Endothelial cell (in vitro differentiated cells): ENCODE measurements around the gene SCAMP2. TPM values are rescaled to one million over a fixed set of nuclear protein-coding genes. Genes with fewer than 3 reads are reported as not detected.

ENCODE experiments used
- DNase-seq: peaks from one replicate; pipeline ENCODE4 v3.0.0; 2021; ENCODE audit warnings: low spot score
- H3K27ac Mint-ChIP-seq: one replicate; pipeline ENCODE4 v1.8.0; 2021; ENCODE audit warnings: mixed read lengths, inconsistent platforms; ENCODE audit not compliant: unreplicated experiment
- H3K27me3 Mint-ChIP-seq: one replicate; pipeline ENCODE4 v1.8.0; 2021; ENCODE audit warnings: mild to moderate bottlenecking, moderate library complexity, mixed read lengths, inconsistent platforms; ENCODE audit not compliant: unreplicated experiment
- H3K36me3 Mint-ChIP-seq: one replicate; pipeline ENCODE4 v1.8.0; 2021; ENCODE audit warnings: mild to moderate bottlenecking, low read depth, mixed read lengths, inconsistent platforms; ENCODE audit not compliant: unreplicated experiment
- H3K4me1 Mint-ChIP-seq: one replicate; pipeline ENCODE4 v1.8.0; 2021; ENCODE audit warnings: mild to moderate bottlenecking, mixed read lengths, inconsistent platforms; ENCODE audit not compliant: unreplicated experiment
- H3K4me3 Mint-ChIP-seq: one replicate; pipeline ENCODE4 v1.8.0; 2021; ENCODE audit warnings: mild to moderate bottlenecking, mixed read lengths, inconsistent platforms; ENCODE audit not compliant: unreplicated experiment
- H3K9me3 Mint-ChIP-seq: one replicate; pipeline ENCODE4 v1.8.0; 2021; ENCODE audit warnings: mixed read lengths, inconsistent platforms; ENCODE audit not compliant: unreplicated experiment
- total RNA-seq: library from RNA; stranded (reverse); fragmentation: NEBNext Ultra II Directional; extraction: Animal tissue kit (Norgen Biotek cat#: 25700); gene quantifications from one replicate; pipeline ENCODE4 v1.2.1, GENCODE V29; 2021; ENCODE audit not compliant: unreplicated experiment
- TF ChIP-seq, protein P1 (sequence below): fragments of 200-600 bp; sonication (generic); IDR thresholded peaks from one replicate; pipeline ENCODE4 v1.5.0; 2021; ENCODE audit warnings: antibody characterized with exemption; ENCODE audit not compliant: unreplicated experiment

The SCAMP2 gene
- total RNA-seq, 1 donor from 2014 or later = 56.1 TPM

DNA sequence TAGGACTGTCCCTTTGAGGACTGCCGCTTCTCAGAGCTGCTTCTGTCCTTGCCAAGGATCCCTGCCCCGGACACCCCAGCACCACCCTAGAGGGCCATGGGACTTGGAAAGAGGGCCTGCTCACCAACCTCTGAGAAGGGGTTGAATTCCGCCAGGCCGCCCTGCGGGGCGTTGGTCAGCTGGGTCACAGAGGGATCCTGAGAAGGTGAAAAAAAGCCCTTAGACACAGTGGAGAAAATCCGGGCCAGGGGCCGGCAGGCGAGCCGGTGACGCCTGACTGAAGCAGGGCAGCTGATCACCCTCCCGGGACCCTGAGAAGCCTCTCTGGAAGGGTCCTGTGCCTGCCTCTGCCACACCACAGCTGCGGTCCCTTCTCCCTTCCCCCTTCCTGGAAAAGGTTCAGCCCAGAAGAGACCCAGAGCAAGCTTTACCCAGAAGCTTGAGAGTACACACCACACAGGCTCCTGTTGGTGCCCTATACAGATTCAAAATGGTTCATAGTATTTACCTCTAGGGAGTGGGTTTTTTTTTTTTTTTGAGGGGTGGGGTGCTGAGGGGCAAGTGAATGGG is 18.6 kb downstream of the SCAMP2 start:
- Mint-ChIP-seq H3K4me3 (no peak overlapping the region), H3K4me1 (peaks cover 3% of the 10 kb centered on the region), H3K27me3 (peaks cover 3% of the 10 kb centered on the region), H3K27ac (no peak overlapping the region), H3K9me3 (no peaks in the 10 kb centered on the region), H3K36me3 (peaks cover 18% of the 10 kb centered on the region)
- TF ChIP-seq, protein P1, sequence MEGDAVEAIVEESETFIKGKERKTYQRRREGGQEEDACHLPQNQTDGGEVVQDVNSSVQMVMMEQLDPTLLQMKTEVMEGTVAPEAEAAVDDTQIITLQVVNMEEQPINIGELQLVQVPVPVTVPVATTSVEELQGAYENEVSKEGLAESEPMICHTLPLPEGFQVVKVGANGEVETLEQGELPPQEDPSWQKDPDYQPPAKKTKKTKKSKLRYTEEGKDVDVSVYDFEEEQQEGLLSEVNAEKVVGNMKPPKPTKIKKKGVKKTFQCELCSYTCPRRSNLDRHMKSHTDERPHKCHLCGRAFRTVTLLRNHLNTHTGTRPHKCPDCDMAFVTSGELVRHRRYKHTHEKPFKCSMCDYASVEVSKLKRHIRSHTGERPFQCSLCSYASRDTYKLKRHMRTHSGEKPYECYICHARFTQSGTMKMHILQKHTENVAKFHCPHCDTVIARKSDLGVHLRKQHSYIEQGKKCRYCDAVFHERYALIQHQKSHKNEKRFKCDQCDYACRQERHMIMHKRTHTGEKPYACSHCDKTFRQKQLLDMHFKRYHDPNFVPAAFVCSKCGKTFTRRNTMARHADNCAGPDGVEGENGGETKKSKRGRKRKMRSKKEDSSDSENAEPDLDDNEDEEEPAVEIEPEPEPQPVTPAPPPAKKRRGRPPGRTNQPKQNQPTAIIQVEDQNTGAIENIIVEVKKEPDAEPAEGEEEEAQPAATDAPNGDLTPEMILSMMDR = no peak
- no peak for DNase-seq

- no peaks in the 10 kb centered on the region for H3K4me1 Mint-ChIP-seq
- no peak overlapping the region for H3K27ac Mint-ChIP-seq
- TF ChIP-seq, protein P1 = no peak
- no peaks in the 10 kb centered on the region for H3K9me3 Mint-ChIP-seq
- DNase-seq = no peak
- peaks cover 36% of the 10 kb centered on the region for H3K36me3 Mint-ChIP-seq
- no peak overlapping the region for H3K4me3 Mint-ChIP-seq
- no peaks in the 10 kb centered on the region for H3K27me3 Mint-ChIP-seq
Measured at GRCh38 chr15:74851960-74852359, 21.2 kb downstream of the SCAMP2 start.

- TF ChIP-seq, protein P1 = no peak
- no peaks in the 10 kb centered on the region for H3K4me1 Mint-ChIP-seq
- no peak overlapping the region for H3K4me3 Mint-ChIP-seq
- peaks cover 36% of the 10 kb centered on the region for H3K36me3 Mint-ChIP-seq
- H3K27ac Mint-ChIP-seq = no peak overlapping the region
- no peak for DNase-seq
- no peaks in the 10 kb centered on the region for H3K9me3 Mint-ChIP-seq
- H3K27me3 Mint-ChIP-seq = no peaks in the 10 kb centered on the region
Measured at GRCh38 chr15:74850393-74850792, 22.8 kb downstream of the SCAMP2 start.

GRCh38 chr15:74847432-74847831 is 25.7 kb downstream of the SCAMP2 start:
- Mint-ChIP-seq H3K36me3 (peaks cover 40% of the 10 kb centered on the region), H3K4me3 (no peak overlapping the region), H3K27ac (no peak overlapping the region), H3K4me1 (peaks cover 2% of the 10 kb centered on the region), H3K9me3 (no peaks in the 10 kb centered on the region), H3K27me3 (peaks cover 2% of the 10 kb centered on the region)
- DNase-seq = no peak
- TF ChIP-seq, protein P1 = no peak

GRCh38 chr15:74845581-74845980 is 27.6 kb downstream of the SCAMP2 start:
- TF ChIP-seq, protein P1 = no peak
- H3K4me3 Mint-ChIP-seq = no peak overlapping the region
- peaks cover 31% of the 10 kb centered on the region for H3K36me3 Mint-ChIP-seq
- H3K9me3 Mint-ChIP-seq = no peaks in the 10 kb centered on the region
- DNase-seq = no peak
- peaks cover 2% of the 10 kb centered on the region for H3K27me3 Mint-ChIP-seq
- H3K27ac Mint-ChIP-seq = no peak overlapping the region
- H3K4me1 Mint-ChIP-seq = peaks cover 2% of the 10 kb centered on the region
